Measurements from ENCODE around the gene AICDA.

GRCh38 chr12:8577879-8578278 lies 34.8 kb downstream of the AICDA start:
- TF ChIP-seq POLR2A (IDR thresholded peaks at IDR 0.05; ENCODE audit: low read length) (no peak), GATA1 (IDR thresholded peaks at IDR 0.05; ENCODE audit: low read depth, low read length) (no peak)
